HL-60 (cell line): ENCODE data around the gene CABLES2.

Experiments used
- CTCF ChIP-seq: IDR thresholded peaks from one replicate; pipeline ENCODE4 v1.5.1; 2011; ENCODE audit warnings: low read length, control low read depth, inconsistent platforms; ENCODE audit not compliant: insufficient read depth
- GABPA ChIP-seq: IDR thresholded peaks from 2 replicates; pipeline ENCODE4 v1.6.1; 2012; ENCODE audit warnings: low read depth

GRCh38 chr20:62452475-62453095 is 45.5 kb upstream of the CABLES2 start:
- TF ChIP-seq CTCF (no peak), GABPA (no peak)
